Pancreas (tissue), 10 donors: ENCODE data around the gene SLC2A6. TPM values are rescaled to one million over a fixed set of nuclear protein-coding genes. Genes with fewer than 3 reads are reported as not detected.
A peak's percentile ranks its signal among the peaks of the same experiment; 100 is the strongest.

Experiments used
- ATAC-seq, 4 donors: fragments of 200-7000 bp; cut with Tn5 transposase; one replicate each; pipeline versions ENCODE4 v1.8.0 to v1.9.1; 2020; ENCODE audit warnings: mild to moderate bottlenecking in 4 of 4, moderate library complexity in 4 of 4
- DNase-seq, 6 donors: peaks; one replicate each; pipeline ENCODE4 v3.0.0-alpha.2; 2020
- FAIRE-seq: peaks from 2 replicates; lab custom pipeline; 2012; peaks lifted over from hg19 to GRCh38; lab: Jason Lieb, UNC
- H3K27ac ChIP-seq, 4 donors: fragments of 200-600 bp; sonication (generic); 1 replicate in 3 of 4; 2 replicates in 1 of 4; pipeline versions ENCODE4 v1.5.0 to v1.8.0; 2020
- H3K27me3 ChIP-seq, 4 donors: fragments of 200-600 bp; one replicate each; pipeline ENCODE4 v1.8.0; 2021
- H3K36me3 ChIP-seq, 3 donors: fragments of 200-600 bp; sonication (generic) in 1 of 3; one replicate each; pipeline versions ENCODE4 v1.5.0 to v1.8.0; 2020 to 2021
- H3K4me1 ChIP-seq, 3 donors: fragments of 200-600 bp; one replicate each; pipeline ENCODE4 v1.8.0; 2021
- H3K4me3 ChIP-seq, 4 donors: fragments of 200-600 bp; sonication (generic) in 2 of 4; one replicate each; pipeline versions ENCODE4 v1.5.0 to v1.8.0; 2020 to 2021
- H3K9me3 ChIP-seq, 4 donors: fragments of 200-600 bp; one replicate each; pipeline ENCODE4 v1.8.0; 2021
- CTCF ChIP-seq, 4 donors: fragments of 200-600 bp; sonication (generic) in 3 of 4; IDR thresholded peaks; one replicate each; pipeline versions ENCODE4 v1.5.0 to v1.8.0; 2021; ENCODE audit warnings: antibody characterized with exemption in 4 of 4
- WGBS, 2 donors: extraction: QIAGEN DNeasy Blood & Tissue Kit; methylation state at CpG; one replicate each; pipeline ENCODE4 v1.1.7; 2013; 5-methylcytosine and 5-hydroxymethylcytosine counted together
- intact Hi-C, 3 donors: fragments of 100-400 bp; cut with DNase I; formaldehyde crosslinking; loops; one replicate each; pipeline versions ENCODE4 v1.11.1 to v1.14.2; 2022
- polyA plus RNA-seq, 2 donors: library from polyadenylated mRNA; stranded (reverse); fragments of 200-250 nt; gene quantifications; one replicate each; pipeline ENCODE4 v1.2.3, GENCODE V29; 2013
- total RNA-seq, 6 donors: library from RNA; stranded (reverse); fragmentation: NEBNext Ultra II Directional in 4 of 6; extraction: Animal tissue kit (Norgen Biotek cat#: 25700) in 4 of 6; gene quantifications; one replicate each; pipeline versions ENCODE4 v1.2.1 to v1.2.4, GENCODE V29; 2021 to 2023
- donor health status: healthy with polysubstance abuse.
- donor health status: DM: no; HTN: no; CAD: no; lungs with moderate emphysema.
- donor health status: DM: no; HTN: no; CAD: no.
- donor health status: control.
- donor health status: control.
- donor health status: Bipolar disorder and iron deficiency.
- donor health status: DM: yes; HTN: yes; CAD: no.
- donor health status: DM: no; HTN: no; CAD: no.
- donor health status: DM: no; HTN: no; CAD: no.
- donor health status: DM: yes; HTN: yes; CAD: no.

SLC2A6 gene
- total and polyA plus RNA-seq, 8 donors: 1.1 to 6.7 (median 3.9) TPM

- H3K36me3 ChIP-seq: no peaks in the 10 kb centered on the region
- no peak for TF ChIP-seq CTCF (IDR thresholded peaks at IDR 0.05)
- intact Hi-C loops: no loop called here
- H3K4me1 ChIP-seq: peaks cover 0 to 5% (median 4%) of the 10 kb centered on the region in 3 donors
- no peak overlapping the region for H3K27ac ChIP-seq
- H3K4me3 ChIP-seq: no peak overlapping the region
- no peaks in the 10 kb centered on the region for H3K9me3 ChIP-seq
- peak in 2 of 4 donors; percentile 4 to 16 for ATAC-seq
- no peak for FAIRE-seq
- no peak for DNase-seq
- no peaks in the 10 kb centered on the region for H3K27me3 ChIP-seq
- WGBS, 2 donors: 17 to 20% methylated on average over 15 to 18 of the region's 18 CpGs
Observed at GRCh38 chr9:133429214-133429613, 49.7 kb downstream of the SLC2A6 start.

- intact Hi-C loops: no loop called here
- DNase-seq: peak in 1 of 6 donors; percentile 66
- Histone ChIP-seq H3K27ac (no peak overlapping the region), H3K36me3 (no peaks in the 10 kb centered on the region), H3K4me3 (peak overlapping the region; percentile 10 to 50 (median 27)), H3K4me1 (peaks cover 0 to 5% (median 4%) of the 10 kb centered on the region in 3 donors), H3K27me3 (no peaks in the 10 kb centered on the region), H3K9me3 (no peaks in the 10 kb centered on the region)
- 3% methylated on average over 10 to 57 of the region's 57 CpGs for WGBS, 2 donors
- ATAC-seq: peak; percentile 75 to 90 (median 80)
- no peak for TF ChIP-seq CTCF (IDR thresholded peaks at IDR 0.05)
- no peak for FAIRE-seq
Observed at GRCh38 chr9:133428617-133429101, 50.2 kb downstream of the SLC2A6 start.

- Histone ChIP-seq H3K4me3 (peak overlapping the region in 2 of 4 donors; percentile 36 to 50), H3K4me1 (peaks cover 0 to 5% (median 4%) of the 10 kb centered on the region in 3 donors), H3K27ac (no peak overlapping the region), H3K36me3 (no peaks in the 10 kb centered on the region), H3K9me3 (no peaks in the 10 kb centered on the region), H3K27me3 (no peaks in the 10 kb centered on the region)
- intact Hi-C loops: no loop called here
- ATAC-seq (no peak), FAIRE-seq (no peak), DNase-seq (no peak)
- 56 to 60% methylated on average over 10 of the region's 10 CpGs for WGBS, 2 donors
- TF ChIP-seq CTCF (IDR thresholded peaks at IDR 0.05): no peak
Observed at GRCh38 chr9:133427658-133428348, 51.1 kb downstream of the SLC2A6 start.

GRCh38 chr9:133426011-133426410, 52.9 kb downstream of the SLC2A6 start:
- intact Hi-C loops: no loop called here
- Histone ChIP-seq H3K36me3 (no peaks in the 10 kb centered on the region), H3K9me3 (no peaks in the 10 kb centered on the region), H3K27me3 (no peaks in the 10 kb centered on the region), H3K27ac (no peak overlapping the region), H3K4me3 (no peak overlapping the region), H3K4me1 (peaks cover 0 to 5% (median 4%) of the 10 kb centered on the region in 3 donors)
- no peak for TF ChIP-seq CTCF (IDR thresholded peaks at IDR 0.05)
- 87 to 95% methylated on average over 11 of the region's 11 CpGs for WGBS, 2 donors
- no peak for DNase-seq
- no peak for FAIRE-seq
- ATAC-seq: no peak

GRCh38 chr9:133425049-133425632, 53.8 kb downstream of the SLC2A6 start:
- intact Hi-C loops: no loop called here
- peaks cover 0 to 5% (median 4%) of the 10 kb centered on the region in 3 donors for H3K4me1 ChIP-seq
- DNase-seq (no peak), ATAC-seq (no peak), FAIRE-seq (no peak)
- H3K27ac ChIP-seq: no peak overlapping the region
- no peak for TF ChIP-seq CTCF (IDR thresholded peaks at IDR 0.05)
- no peaks in the 10 kb centered on the region for H3K36me3 ChIP-seq
- WGBS, 2 donors: 86 to 90% methylated on average over 22 of the region's 22 CpGs
- no peaks in the 10 kb centered on the region for H3K9me3 ChIP-seq
- no peak overlapping the region for H3K4me3 ChIP-seq
- no peaks in the 10 kb centered on the region for H3K27me3 ChIP-seq
